ENCODE measurements around the gene GASK1A.
"Not testable (repeated sequence)": the region's sequence is repeated elsewhere in the genome, so short reads cannot be mapped to it uniquely, and the experiment has no call there.

GRCh38 chr3:42974906-42975305 lies 4.2 kb upstream of the GASK1A start:
- TF ChIP-seq ARNTL (CRISPR knock-in tag; IDR thresholded peaks at IDR 0.05; ENCODE audit: borderline replicate concordance, low read depth); PATZ1 (CRISPR knock-in tag; IDR thresholded peaks at IDR 0.05; ENCODE audit: borderline replicate concordance); CREB5 (CRISPR knock-in tag; IDR thresholded peaks at IDR 0.05; ENCODE audit: low read depth); TOX (CRISPR knock-in tag; IDR thresholded peaks at IDR 0.05; ENCODE audit: borderline replicate concordance); ZC3H10 (CRISPR knock-in tag; IDR thresholded peaks at IDR 0.05): not testable (repeated sequence)

Data from SK-N-SH treated with all-trans-retinoic acid at 6 μM for 48 hours (cell line).